ENCODE measurements around the gene PFDN4. TPM values are rescaled to one million over a fixed set of nuclear protein-coding genes. Genes with fewer than 3 reads are reported as not detected.
A peak's percentile ranks its signal among the peaks of the same experiment; 100 is the strongest.

PFDN4 gene
- total and polyA plus RNA-seq, 2 of the 13 experiments (the other 11 are each of a cell fraction or from before 2014, with no cell fraction given): 59.8 to 227 TPM

DNA sequence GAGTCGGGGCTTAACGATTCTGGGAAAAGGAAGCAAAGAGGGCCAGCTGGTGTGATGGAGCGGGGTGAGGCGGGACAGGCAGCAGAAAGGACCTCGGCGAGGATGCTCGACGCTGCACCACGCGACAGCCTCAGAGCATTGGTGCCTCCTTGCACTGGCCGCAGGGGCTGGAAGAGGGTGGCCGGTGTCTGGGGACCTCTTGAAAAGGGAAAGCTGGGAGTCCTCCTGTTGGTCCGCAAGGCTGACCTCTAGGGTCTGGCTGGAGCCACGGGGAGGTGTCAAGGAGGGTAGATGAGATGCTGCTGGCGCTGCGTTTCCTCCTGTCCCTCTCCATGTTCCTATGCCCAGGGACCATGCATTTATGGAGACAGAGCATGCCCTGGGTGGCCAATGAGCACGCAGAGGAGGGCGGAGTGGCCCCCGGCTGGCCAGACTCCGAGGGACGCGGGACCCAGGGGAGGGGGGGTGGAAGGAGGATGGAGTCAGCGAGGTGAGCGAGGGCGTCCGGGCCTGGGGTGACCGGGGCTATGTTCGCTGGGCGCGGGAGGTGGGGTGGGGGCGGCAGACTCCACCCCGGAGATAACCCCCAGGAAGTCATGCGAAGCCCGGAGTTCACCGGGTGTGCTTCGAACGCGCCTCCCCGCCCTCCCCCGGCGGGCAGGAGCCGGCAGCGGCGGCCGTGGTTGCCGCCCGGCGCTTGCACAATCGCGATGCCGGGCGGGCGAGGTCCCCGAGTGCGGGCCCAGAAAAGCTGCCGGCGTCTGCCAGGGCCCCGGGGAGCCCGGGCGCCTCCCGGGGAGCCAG lies 34.0 kb upstream of the PFDN4 start, which contains the start of gene CYP24A1 (continued):
- TF ChIP-seq ZNF121 (CRISPR knock-in tag; IDR thresholded peaks at IDR 0.05) (no peak), DNMT1 (CRISPR knock-in tag; IDR thresholded peaks at IDR 0.05) (no peak), ZNF260 (CRISPR knock-in tag; IDR thresholded peaks at IDR 0.05; ENCODE audit: borderline replicate concordance, low read depth) (no peak), NR3C1 (CRISPR knock-in tag; IDR thresholded peaks at IDR 0.05) (no peak), GATA4 (IDR thresholded peaks at IDR 0.05; ENCODE audit: borderline replicate concordance, low read depth) (no peak), GTF2F1 (IDR thresholded peaks at IDR 0.05; ENCODE audit: low read length) (no peak), ZNF3 (CRISPR knock-in tag; IDR thresholded peaks at IDR 0.05) (no peak), SMYD3 (CRISPR knock-in tag; IDR thresholded peaks at IDR 0.05) (no peak), MXI1 (IDR thresholded peaks at IDR 0.05; ENCODE audit: borderline replicate concordance, low read depth, low read length) (no peak), MAFG (CRISPR knock-in tag; IDR thresholded peaks at IDR 0.05) (no peak), HNF4A (CRISPR knock-in tag; IDR thresholded peaks at IDR 0.05) (no peak), ZNF101 (CRISPR knock-in tag; IDR thresholded peaks at IDR 0.05; ENCODE audit: borderline replicate concordance, low read depth) (no peak), NFATC3 (CRISPR knock-in tag; IDR thresholded peaks at IDR 0.05) (no peak), ZNF773 (CRISPR knock-in tag; IDR thresholded peaks at IDR 0.05; ENCODE audit: borderline replicate concordance) (no peak), ZNF577 (CRISPR knock-in tag; IDR thresholded peaks at IDR 0.05; ENCODE audit: borderline replicate concordance, low read depth) (no peak), ESRRA (CRISPR knock-in tag; IDR thresholded peaks at IDR 0.05; ENCODE audit: low read depth) (no peak), ZMYM4 (CRISPR knock-in tag; IDR thresholded peaks at IDR 0.05) (no peak; the same call in 1 of the 2 replicates), ZBTB7A (CRISPR knock-in tag; IDR thresholded peaks at IDR 0.05) (no peak), HDAC6 (IDR thresholded peaks at IDR 0.05; ENCODE audit: low read depth, low read length) (no peak), ZNF629 (CRISPR knock-in tag; conservative IDR thresholded peaks at IDR 0.05) (0 out of 2 replicates have a peak, but pooled peaks have one; percentile 7)
- TF ChIP-seq, protein P1, sequence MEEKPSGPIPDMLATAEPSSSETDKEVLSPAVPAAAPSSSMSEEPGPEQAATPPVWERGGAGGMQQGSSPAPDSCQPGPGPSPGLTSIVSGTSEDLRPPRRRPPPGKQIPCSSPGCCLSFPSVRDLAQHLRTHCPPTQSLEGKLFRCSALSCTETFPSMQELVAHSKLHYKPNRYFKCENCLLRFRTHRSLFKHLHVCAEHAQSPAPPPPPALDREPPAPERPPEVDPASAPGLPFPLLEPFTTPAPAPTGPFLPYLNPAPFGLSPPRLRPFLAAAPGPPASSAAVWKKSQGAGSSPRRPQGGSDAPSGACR (CRISPR knock-in tag; IDR thresholded peaks at IDR 0.05): no peak
- TF ChIP-seq, protein P2, sequence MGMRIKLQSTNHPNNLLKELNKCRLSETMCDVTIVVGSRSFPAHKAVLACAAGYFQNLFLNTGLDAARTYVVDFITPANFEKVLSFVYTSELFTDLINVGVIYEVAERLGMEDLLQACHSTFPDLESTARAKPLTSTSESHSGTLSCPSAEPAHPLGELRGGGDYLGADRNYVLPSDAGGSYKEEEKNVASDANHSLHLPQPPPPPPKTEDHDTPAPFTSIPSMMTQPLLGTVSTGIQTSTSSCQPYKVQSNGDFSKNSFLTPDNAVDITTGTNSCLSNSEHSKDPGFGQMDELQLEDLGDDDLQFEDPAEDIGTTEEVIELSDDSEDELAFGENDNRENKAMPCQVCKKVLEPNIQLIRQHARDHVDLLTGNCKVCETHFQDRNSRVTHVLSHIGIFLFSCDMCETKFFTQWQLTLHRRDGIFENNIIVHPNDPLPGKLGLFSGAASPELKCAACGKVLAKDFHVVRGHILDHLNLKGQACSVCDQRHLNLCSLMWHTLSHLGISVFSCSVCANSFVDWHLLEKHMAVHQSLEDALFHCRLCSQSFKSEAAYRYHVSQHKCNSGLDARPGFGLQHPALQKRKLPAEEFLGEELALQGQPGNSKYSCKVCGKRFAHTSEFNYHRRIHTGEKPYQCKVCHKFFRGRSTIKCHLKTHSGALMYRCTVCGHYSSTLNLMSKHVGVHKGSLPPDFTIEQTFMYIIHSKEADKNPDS (CRISPR knock-in tag; IDR thresholded peaks at IDR 0.05): no peak
- TF ChIP-seq, protein P3, sequence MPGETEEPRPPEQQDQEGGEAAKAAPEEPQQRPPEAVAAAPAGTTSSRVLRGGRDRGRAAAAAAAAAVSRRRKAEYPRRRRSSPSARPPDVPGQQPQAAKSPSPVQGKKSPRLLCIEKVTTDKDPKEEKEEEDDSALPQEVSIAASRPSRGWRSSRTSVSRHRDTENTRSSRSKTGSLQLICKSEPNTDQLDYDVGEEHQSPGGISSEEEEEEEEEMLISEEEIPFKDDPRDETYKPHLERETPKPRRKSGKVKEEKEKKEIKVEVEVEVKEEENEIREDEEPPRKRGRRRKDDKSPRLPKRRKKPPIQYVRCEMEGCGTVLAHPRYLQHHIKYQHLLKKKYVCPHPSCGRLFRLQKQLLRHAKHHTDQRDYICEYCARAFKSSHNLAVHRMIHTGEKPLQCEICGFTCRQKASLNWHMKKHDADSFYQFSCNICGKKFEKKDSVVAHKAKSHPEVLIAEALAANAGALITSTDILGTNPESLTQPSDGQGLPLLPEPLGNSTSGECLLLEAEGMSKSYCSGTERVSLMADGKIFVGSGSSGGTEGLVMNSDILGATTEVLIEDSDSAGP (CRISPR knock-in tag; IDR thresholded peaks at IDR 0.05; ENCODE audit: borderline replicate concordance): no peak; the same call in 1 of the 2 replicates
- TF ChIP-seq, protein P4, sequence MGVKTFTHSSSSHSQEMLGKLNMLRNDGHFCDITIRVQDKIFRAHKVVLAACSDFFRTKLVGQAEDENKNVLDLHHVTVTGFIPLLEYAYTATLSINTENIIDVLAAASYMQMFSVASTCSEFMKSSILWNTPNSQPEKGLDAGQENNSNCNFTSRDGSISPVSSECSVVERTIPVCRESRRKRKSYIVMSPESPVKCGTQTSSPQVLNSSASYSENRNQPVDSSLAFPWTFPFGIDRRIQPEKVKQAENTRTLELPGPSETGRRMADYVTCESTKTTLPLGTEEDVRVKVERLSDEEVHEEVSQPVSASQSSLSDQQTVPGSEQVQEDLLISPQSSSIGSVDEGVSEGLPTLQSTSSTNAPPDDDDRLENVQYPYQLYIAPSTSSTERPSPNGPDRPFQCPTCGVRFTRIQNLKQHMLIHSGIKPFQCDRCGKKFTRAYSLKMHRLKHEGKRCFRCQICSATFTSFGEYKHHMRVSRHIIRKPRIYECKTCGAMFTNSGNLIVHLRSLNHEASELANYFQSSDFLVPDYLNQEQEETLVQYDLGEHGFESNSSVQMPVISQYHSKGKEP (CRISPR knock-in tag; IDR thresholded peaks at IDR 0.05): no peak
- TF ChIP-seq, protein P5, sequence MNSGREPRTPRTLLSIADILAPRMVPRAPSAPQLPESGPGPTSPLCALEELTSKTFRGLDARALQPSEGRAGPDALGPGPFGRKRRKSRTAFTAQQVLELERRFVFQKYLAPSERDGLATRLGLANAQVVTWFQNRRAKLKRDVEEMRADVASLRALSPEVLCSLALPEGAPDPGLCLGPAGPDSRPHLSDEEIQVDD (CRISPR knock-in tag; IDR thresholded peaks at IDR 0.05; ENCODE audit: borderline replicate concordance): no peak
